KMS-11 (cell line): ENCODE results near the gene RPL32.

Experiments
- H2AFZ ChIP-seq: fragments of 200-600 bp; sonication (generic); 2 replicates; pipeline ENCODE4 v1.6.1; 2016; ENCODE audit warnings: antibody characterized with exemption, mixed run types, low read depth
- H3K27ac ChIP-seq: fragments of 200-600 bp; sonication (generic); 2 replicates; pipeline ENCODE4 v1.6.1; 2016; ENCODE audit warnings: mild to moderate bottlenecking, mixed run types
- H3K27me3 ChIP-seq: fragments of 200-600 bp; sonication (generic); 2 replicates; pipeline ENCODE4 v1.6.1; 2017; ENCODE audit warnings: mild to moderate bottlenecking, low read depth, mixed run types, moderate library complexity; ENCODE audit not compliant: insufficient read depth
- H3K36me3 ChIP-seq: fragments of 200-600 bp; sonication (generic); 2 replicates; pipeline ENCODE4 v1.6.1; 2017; ENCODE audit warnings: mild to moderate bottlenecking, mixed run types; ENCODE audit not compliant: insufficient read depth
- H3K4me1 ChIP-seq: fragments of 200-600 bp; sonication (generic); 2 replicates; pipeline ENCODE4 v1.6.1; 2016; ENCODE audit warnings: mild to moderate bottlenecking, low read depth, mixed run types; ENCODE audit not compliant: poor library complexity, severe bottlenecking
- H3K4me2 ChIP-seq: fragments of 200-600 bp; sonication (generic); 2 replicates; pipeline ENCODE4 v1.7.0; 2016; ENCODE audit warnings: mild to moderate bottlenecking, mixed run types
- H3K4me3 ChIP-seq: fragments of 200-600 bp; sonication (generic); IDR thresholded peaks from 2 replicates; pipeline ENCODE4 v1.6.1; 2017; ENCODE audit warnings: low read depth, low read length, mixed read lengths; ENCODE audit not compliant: insufficient read depth
- H3K79me2 ChIP-seq: fragments of 200-600 bp; sonication (generic); 2 replicates; pipeline ENCODE4 v1.6.1; 2016; ENCODE audit warnings: low read depth, mixed run types; ENCODE audit not compliant: insufficient read depth
- H3K9ac ChIP-seq: fragments of 200-600 bp; sonication (generic); 2 replicates; pipeline ENCODE4 v1.6.1; 2016; ENCODE audit warnings: mild to moderate bottlenecking, mixed run types
- H4K20me1 ChIP-seq: fragments of 200-600 bp; sonication (generic); 2 replicates; pipeline ENCODE4 v1.6.1; 2016; ENCODE audit warnings: mild to moderate bottlenecking, mixed run types; ENCODE audit not compliant: insufficient read depth
- TF ChIP-seq, protein P1 (sequence below): fragments of 200-600 bp; sonication (generic); conservative IDR thresholded peaks from 2 replicates; pipeline ENCODE4 v1.6.1; 2017; ENCODE audit warnings: low read depth, mild to moderate bottlenecking, antibody characterized with exemption, low read length, moderate library complexity, mixed read lengths

The RPL32 gene

DNA sequence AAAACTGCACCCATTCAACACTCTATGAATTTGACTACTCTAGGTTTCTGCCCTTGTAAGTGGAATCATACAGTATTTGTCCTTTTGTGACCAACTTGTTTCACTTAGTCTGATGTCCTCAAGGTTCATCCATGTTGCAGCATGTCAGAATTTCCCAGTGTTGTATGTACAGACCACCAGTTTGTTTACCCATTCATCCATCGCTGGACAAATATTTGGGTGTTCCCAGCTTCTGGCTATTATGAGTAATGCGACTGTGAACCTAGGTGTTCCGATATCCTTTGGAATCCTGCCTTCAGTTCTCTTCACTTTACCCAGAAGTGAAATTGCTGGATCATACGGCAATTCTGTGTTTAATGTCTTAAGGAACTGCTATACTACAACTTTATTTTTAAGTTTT lies 12.6 kb downstream of the RPL32 start:
- H4K20me1 ChIP-seq = no peaks in the 10 kb centered on the region
- no peaks in the 10 kb centered on the region for H3K36me3 ChIP-seq
- no peak overlapping the region for H3K4me3 ChIP-seq
- no peak overlapping the region for H3K4me2 ChIP-seq
- H3K27ac ChIP-seq = no peak overlapping the region
- H3K27me3 ChIP-seq = no peaks in the 10 kb centered on the region
- no peaks in the 10 kb centered on the region for H3K4me1 ChIP-seq
- H2AFZ ChIP-seq = no peak overlapping the region
- no peak overlapping the region for H3K9ac ChIP-seq
- TF ChIP-seq, protein P1, sequence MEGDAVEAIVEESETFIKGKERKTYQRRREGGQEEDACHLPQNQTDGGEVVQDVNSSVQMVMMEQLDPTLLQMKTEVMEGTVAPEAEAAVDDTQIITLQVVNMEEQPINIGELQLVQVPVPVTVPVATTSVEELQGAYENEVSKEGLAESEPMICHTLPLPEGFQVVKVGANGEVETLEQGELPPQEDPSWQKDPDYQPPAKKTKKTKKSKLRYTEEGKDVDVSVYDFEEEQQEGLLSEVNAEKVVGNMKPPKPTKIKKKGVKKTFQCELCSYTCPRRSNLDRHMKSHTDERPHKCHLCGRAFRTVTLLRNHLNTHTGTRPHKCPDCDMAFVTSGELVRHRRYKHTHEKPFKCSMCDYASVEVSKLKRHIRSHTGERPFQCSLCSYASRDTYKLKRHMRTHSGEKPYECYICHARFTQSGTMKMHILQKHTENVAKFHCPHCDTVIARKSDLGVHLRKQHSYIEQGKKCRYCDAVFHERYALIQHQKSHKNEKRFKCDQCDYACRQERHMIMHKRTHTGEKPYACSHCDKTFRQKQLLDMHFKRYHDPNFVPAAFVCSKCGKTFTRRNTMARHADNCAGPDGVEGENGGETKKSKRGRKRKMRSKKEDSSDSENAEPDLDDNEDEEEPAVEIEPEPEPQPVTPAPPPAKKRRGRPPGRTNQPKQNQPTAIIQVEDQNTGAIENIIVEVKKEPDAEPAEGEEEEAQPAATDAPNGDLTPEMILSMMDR = no peak
- no peaks in the 10 kb centered on the region for H3K79me2 ChIP-seq

- H3K9ac ChIP-seq = no peak overlapping the region
- no peaks in the 10 kb centered on the region for H3K79me2 ChIP-seq
- no peak overlapping the region for H3K4me2 ChIP-seq
- TF ChIP-seq, protein P1 = no peak
- H3K36me3 ChIP-seq = no peaks in the 10 kb centered on the region
- H4K20me1 ChIP-seq = no peaks in the 10 kb centered on the region
- no peak overlapping the region for H3K4me3 ChIP-seq
- H3K27ac ChIP-seq = no peak overlapping the region
- H2AFZ ChIP-seq = no peak overlapping the region
- no peaks in the 10 kb centered on the region for H3K27me3 ChIP-seq
- H3K4me1 ChIP-seq = peaks cover 3% of the 10 kb centered on the region
Observed at GRCh38 chr3:12825156-12825555, 16.2 kb downstream of the RPL32 start.

GRCh38 chr3:12824299-12824698 lies 17.1 kb downstream of the RPL32 start:
- Histone ChIP-seq H3K9ac (no peak overlapping the region), H3K79me2 (no peaks in the 10 kb centered on the region), H3K27ac (no peak overlapping the region), H3K4me3 (no peak overlapping the region), H2AFZ (no peak overlapping the region), H3K36me3 (no peaks in the 10 kb centered on the region), H3K4me2 (no peak overlapping the region), H4K20me1 (no peaks in the 10 kb centered on the region), H3K4me1 (peaks cover 3% of the 10 kb centered on the region), H3K27me3 (no peaks in the 10 kb centered on the region)
- TF ChIP-seq, protein P1 = no peak

GRCh38 chr3:12822725-12823373 lies 18.5 kb downstream of the RPL32 start:
- Histone ChIP-seq H2AFZ (no peak overlapping the region), H3K4me2 (no peak overlapping the region), H3K27ac (no peak overlapping the region), H3K4me3 (no peak overlapping the region), H3K27me3 (no peaks in the 10 kb centered on the region), H3K9ac (no peak overlapping the region), H4K20me1 (no peaks in the 10 kb centered on the region), H3K36me3 (no peaks in the 10 kb centered on the region), H3K4me1 (peaks cover 3% of the 10 kb centered on the region), H3K79me2 (no peaks in the 10 kb centered on the region)
- TF ChIP-seq, protein P1 = peak; percentile 43
